Measurements from ENCODE around the gene ACKR2. TPM values are rescaled to one million over a fixed set of nuclear protein-coding genes. Genes with fewer than 3 reads are reported as not detected.

ACKR2 gene
- total and polyA plus RNA-seq, 2 of the 13 experiments (the other 11 are each of a cell fraction or from before 2014, with no cell fraction given): 1.1 to 1.9 TPM

GRCh38 chr3:42829083-42829627, 19.9 kb downstream of the ACKR2 start:
- BruUV-seq (replicated peaks): no TSS peak
- DNase-seq (ENCODE audit: low spot score): peak; percentile 95
- Histone ChIP-seq H3K4me1 (ENCODE audit: insufficient read depth, low read length) (peaks cover 64% of the 10 kb centered on the region), H3K27ac (ENCODE audit: extremely low read length, insufficient read depth, low read length) (peak overlapping the region; percentile 93), H3K4me2 (ENCODE audit: low read depth, low read length) (peak overlapping the region; percentile 74), H4K20me1 (ENCODE audit: insufficient read depth, low read length) (no peaks in the 10 kb centered on the region), H2AFZ (ENCODE audit: low read length) (no peak overlapping the region), H3K4me3 (replicated peaks in 1 of 3; ENCODE audit: insufficient read depth in 1 of 3, low read depth in 2 of 3, low read length in 3 of 3) (peak overlapping the region in 1 of 3 experiments; percentile 45; a peak in 1 of 6 replicates), H3K36me3 (replicated peaks in 1 of 2; ENCODE audit: control insufficient read depth in 1 of 2, insufficient read depth in 2 of 2, low read length in 2 of 2) (no peaks in the 10 kb centered on the region), H3K27me3 (ENCODE audit: control insufficient read depth in 1 of 2, insufficient read depth in 2 of 2, low read length in 2 of 2) (no peaks in the 10 kb centered on the region), H3K9me3 (ENCODE audit: low read length) (no peaks in the 10 kb centered on the region), H3K9ac (ENCODE audit: insufficient read depth, low read depth, low read length) (peak overlapping the region; percentile 62), H3K79me2 (ENCODE audit: insufficient read depth, low read length) (no peaks in the 10 kb centered on the region)
- peak; percentile 63 for FAIRE-seq
- WGBS (ENCODE audit: low lambda C conversion rate): 1% methylated on average over 5 of the region's 5 CpGs
- ATAC-seq: peak; percentile 89
- in situ Hi-C loops (cut with HindIII; ENCODE audit: extremely low pct_ligation_motif_present, low pct_unique_long_range_greater_than_20kb): loop anchor here (25.0 kb wide), 1 partner anchor 592 kb away; no protein-coding TSS in a partner anchor
- POLR2A ChIA-PET: interaction anchor here (0.8 to 2.6 kb wide), 18 partner anchors 9 to 238 kb away, joined by 3 to 105 read pairs (median 6); partner anchors contain the start of genes CYP8B1, HIGD1A, NKTR and SS18L2
- intact Hi-C loops (cut with micrococcal nuclease; ENCODE audit: unreplicated experiment): loop anchor here (1.0 kb wide), 1 partner anchor 24 kb away; no protein-coding TSS in a partner anchor
- CTCF ChIA-PET (ENCODE audit: low intra/inter-chr PET ratio, low total read pairs): interaction anchor here (1.0 to 3.7 kb wide), 4 partner anchors 10 to 84 kb away, joined by 3 to 79 read pairs (median 40); no protein-coding TSS in a partner anchor
- TF ChIP-seq PHF8 (CRISPR knock-in tag; IDR thresholded peaks at IDR 0.05) (no peak), BHLHE40 (IDR thresholded peaks at IDR 0.05; ENCODE audit: low read length) (peak; percentile 67), HMGXB4 (CRISPR knock-in tag; IDR thresholded peaks at IDR 0.05; ENCODE audit: borderline replicate concordance in 1 of 2, low read depth in 1 of 2) (no peak; a peak in 2 of 4 replicates), HNRNPH1 (optimal IDR thresholded peaks at IDR 0.05; ENCODE audit: low read depth, low read length) (no peak), SNAPC2 (CRISPR knock-in tag; IDR thresholded peaks at IDR 0.05) (no peak), ISX (CRISPR knock-in tag; conservative IDR thresholded peaks at IDR 0.05) (no peak), PRPF4 (IDR thresholded peaks at IDR 0.05; ENCODE audit: low read depth, low read length, poor library complexity, severe bottlenecking) (no peak), RFXAP (CRISPR knock-in tag; IDR thresholded peaks at IDR 0.05; ENCODE audit: borderline replicate concordance) (no peak), HMG20B (CRISPR knock-in tag; conservative IDR thresholded peaks at IDR 0.05) (peak; percentile 54; the same call in 1 of the 2 replicates), AFF4 (CRISPR knock-in tag; IDR thresholded peaks at IDR 0.05) (no peak), ZNF660 (CRISPR knock-in tag; IDR thresholded peaks at IDR 0.05; ENCODE audit: borderline replicate concordance, low read depth) (no peak), ZNF24 (IDR thresholded peaks at IDR 0.05) (no peak), PBX2 (CRISPR knock-in tag; IDR thresholded peaks at IDR 0.05) (no peak)
